HL-60 (cell line): Measurements from ENCODE around the gene VAT1L.

Experiments used
- CTCF ChIP-seq: IDR thresholded peaks from one replicate; pipeline ENCODE4 v1.5.1; 2011; ENCODE audit warnings: low read length, control low read depth, inconsistent platforms; ENCODE audit not compliant: insufficient read depth
- GABPA ChIP-seq: IDR thresholded peaks from 2 replicates; pipeline ENCODE4 v1.6.1; 2012; ENCODE audit warnings: low read depth
- POLR2AphosphoS5 ChIP-seq: IDR thresholded peaks from 2 replicates; pipeline ENCODE4 v1.6.1; 2012; ENCODE audit warnings: low read depth
- REST ChIP-seq: IDR thresholded peaks from 2 replicates; pipeline ENCODE4 v1.6.1; 2012; ENCODE audit warnings: low read depth; ENCODE audit not compliant: insufficient replicate concordance

- TF ChIP-seq POLR2AphosphoS5 (no peak), CTCF (no peak), REST (no peak), GABPA (no peak)
Measured at GRCh38 chr16:77781091-77781490, 7.3 kb upstream of the VAT1L start.
